Thymus (tissue), 11 donors: ENCODE data around the gene NCAPG2. TPM values are rescaled to one million over a fixed set of nuclear protein-coding genes. Genes with fewer than 3 reads are reported as not detected.
A peak's percentile ranks its signal among the peaks of the same experiment; 100 is the strongest.

Experiments used
- DNase-seq, 9 donors: peaks; one replicate each; pipeline ENCODE4 v3.0.0-alpha.2; 2013; ENCODE audit warnings: low spot score in 9 of 9, low read depth in 6 of 9, missing footprints in 1 of 9
- H3K27ac ChIP-seq, 2 donors: one replicate each; pipeline ENCODE4 v1.5.1; 2013; ENCODE audit warnings: control low read depth in 1 of 2, low read depth in 1 of 2, low read length in 1 of 2, mild to moderate bottlenecking in 1 of 2, moderate library complexity in 1 of 2
- H3K27me3 ChIP-seq, 2 donors: one replicate each; pipeline ENCODE4 v1.5.1; 2013; ENCODE audit warnings: low read length in 1 of 2; ENCODE audit not compliant: control insufficient read depth in 2 of 2, insufficient read depth in 1 of 2
- H3K36me3 ChIP-seq, 2 donors: one replicate each; pipeline ENCODE4 v1.5.1; 2013; ENCODE audit warnings: low read length in 1 of 2, mild to moderate bottlenecking in 1 of 2, moderate library complexity in 1 of 2; ENCODE audit not compliant: control insufficient read depth in 2 of 2, insufficient read depth in 2 of 2
- H3K4me1 ChIP-seq, 2 donors: one replicate each; pipeline ENCODE4 v1.5.1; 2013; ENCODE audit warnings: low read length in 2 of 2; ENCODE audit not compliant: control insufficient read depth in 2 of 2, insufficient read depth in 2 of 2
- H3K4me3 ChIP-seq, 2 donors: one replicate each; pipeline ENCODE4 v1.5.1; 2013; ENCODE audit warnings: low read length in 2 of 2, control low read depth in 1 of 2, mild to moderate bottlenecking in 1 of 2
- H3K9me3 ChIP-seq, 2 donors: one replicate each; pipeline ENCODE4 v1.5.1; 2013; ENCODE audit warnings: low read length in 1 of 2, mild to moderate bottlenecking in 1 of 2; ENCODE audit not compliant: control insufficient read depth in 2 of 2, insufficient read depth in 1 of 2
- WGBS: extraction: QIAGEN DNeasy Blood & Tissue Kit; methylation state at CpG from one replicate; pipeline ENCODE4 v1.1.7; 2013; 5-methylcytosine and 5-hydroxymethylcytosine counted together
- polyA plus RNA-seq: library from polyadenylated mRNA; stranded (reverse); fragments of 200-250 nt; gene quantifications from one replicate; pipeline ENCODE4 v1.2.3, GENCODE V29; 2013
- total RNA-seq: library from RNA; stranded (reverse); fragments of 120-200 nt; gene quantifications from one replicate; pipeline ENCODE4 v1.2.4, GENCODE V29; 2013
- donor health status: healthy.

NCAPG2 gene
- total and polyA plus RNA-seq, 2 donors, result 3.8 to 22.7 TPM

GRCh38 chr7:158601090-158601489 lies 103.5 kb downstream of the NCAPG2 start:
- peaks cover 2 to 4% of the 10 kb centered on the region in 2 donors for H3K36me3 ChIP-seq
- no peak for DNase-seq
- WGBS, result 95% methylated on average over 1 of the region's 1 CpG
- H3K4me3 ChIP-seq, result no peak overlapping the region
- peaks cover 0 to 6% of the 10 kb centered on the region in 2 donors for H3K9me3 ChIP-seq
- no peak overlapping the region for H3K27ac ChIP-seq
- H3K27me3 ChIP-seq, result no peaks in the 10 kb centered on the region
- H3K4me1 ChIP-seq, result no peaks in the 10 kb centered on the region

- 96% methylated on average over 4 of the region's 4 CpGs for WGBS
- Histone ChIP-seq H3K4me3 (no peak overlapping the region), H3K9me3 (peaks cover 0 to 9% of the 10 kb centered on the region in 2 donors), H3K36me3 (no peaks in the 10 kb centered on the region), H3K27me3 (no peaks in the 10 kb centered on the region), H3K27ac (no peak overlapping the region), H3K4me1 (no peaks in the 10 kb centered on the region)
- no peak for DNase-seq
These were observed 107.9 kb downstream of the NCAPG2 start for GRCh38 chr7:158596745-158597144.

- no peak for DNase-seq
- Histone ChIP-seq H3K4me3 (no peak overlapping the region), H3K27ac (no peak overlapping the region), H3K4me1 (no peaks in the 10 kb centered on the region), H3K27me3 (no peaks in the 10 kb centered on the region), H3K9me3 (peaks cover 0 to 9% of the 10 kb centered on the region in 2 donors), H3K36me3 (no peaks in the 10 kb centered on the region)
- WGBS, result 97% methylated on average over 4 of the region's 4 CpGs
These were observed 108.3 kb downstream of the NCAPG2 start for GRCh38 chr7:158596309-158596708.

GRCh38 chr7:158595068-158595467 lies 109.5 kb downstream of the NCAPG2 start:
- peaks cover 0 to 8% of the 10 kb centered on the region in 2 donors for H3K27me3 ChIP-seq
- 75% methylated on average over 3 of the region's 3 CpGs for WGBS
- no peak overlapping the region for H3K27ac ChIP-seq
- H3K4me1 ChIP-seq, result no peaks in the 10 kb centered on the region
- H3K9me3 ChIP-seq, result peaks cover 0 to 9% of the 10 kb centered on the region in 2 donors
- H3K4me3 ChIP-seq, result no peak overlapping the region
- H3K36me3 ChIP-seq, result no peaks in the 10 kb centered on the region
- peak in 6 of 9 donors; percentile 14 to 51 (median 35) for DNase-seq

GRCh38 chr7:158592541-158592940 lies 112.1 kb downstream of the NCAPG2 start:
- Histone ChIP-seq H3K4me3 (no peak overlapping the region), H3K4me1 (no peaks in the 10 kb centered on the region), H3K27ac (no peak overlapping the region), H3K27me3 (peaks cover 16 to 30% of the 10 kb centered on the region in 2 donors), H3K36me3 (no peaks in the 10 kb centered on the region), H3K9me3 (peaks cover 0 to 9% of the 10 kb centered on the region in 2 donors)
- no peak for DNase-seq
- WGBS, result 98% methylated on average over 1 of the region's 1 CpG

- no peak overlapping the region for H3K4me3 ChIP-seq
- peaks cover 0 to 9% of the 10 kb centered on the region in 2 donors for H3K9me3 ChIP-seq
- no peak for DNase-seq
- peaks cover 0 to 3% of the 10 kb centered on the region in 2 donors for H3K4me1 ChIP-seq
- no peaks in the 10 kb centered on the region for H3K36me3 ChIP-seq
- H3K27me3 ChIP-seq, result peaks cover 22 to 34% of the 10 kb centered on the region in 2 donors
- 93% methylated on average over 15 of the region's 15 CpGs for WGBS
- no peak overlapping the region for H3K27ac ChIP-seq
These were observed 112.7 kb downstream of the NCAPG2 start for GRCh38 chr7:158591944-158592343.

GRCh38 chr7:158590181-158590530 lies 114.4 kb downstream of the NCAPG2 start:
- peaks cover 2 to 3% of the 10 kb centered on the region in 2 donors for H3K4me1 ChIP-seq
- no peak overlapping the region for H3K4me3 ChIP-seq
- 92% methylated on average over 12 of the region's 12 CpGs for WGBS
- H3K27ac ChIP-seq, result no peak overlapping the region
- H3K9me3 ChIP-seq, result peaks cover 0 to 3% of the 10 kb centered on the region in 2 donors
- peaks cover 37 to 52% of the 10 kb centered on the region in 2 donors for H3K27me3 ChIP-seq
- DNase-seq, result no peak
- H3K36me3 ChIP-seq, result no peaks in the 10 kb centered on the region

GRCh38 chr7:158589653-158590052 lies 115.0 kb downstream of the NCAPG2 start:
- Histone ChIP-seq H3K9me3 (no peaks in the 10 kb centered on the region), H3K27me3 (peaks cover 37 to 57% of the 10 kb centered on the region in 2 donors), H3K27ac (no peak overlapping the region), H3K4me1 (peaks cover 2 to 3% of the 10 kb centered on the region in 2 donors), H3K4me3 (no peak overlapping the region), H3K36me3 (no peaks in the 10 kb centered on the region)
- 53% methylated on average over 1 of the region's 1 CpG for WGBS
- DNase-seq, result no peak

- no peaks in the 10 kb centered on the region for H3K36me3 ChIP-seq
- peaks cover 37 to 64% of the 10 kb centered on the region in 2 donors for H3K27me3 ChIP-seq
- no peak overlapping the region for H3K4me3 ChIP-seq
- 55% methylated on average over 16 of the region's 16 CpGs for WGBS
- no peak for DNase-seq
- peaks cover 2 to 3% of the 10 kb centered on the region in 2 donors for H3K4me1 ChIP-seq
- H3K27ac ChIP-seq, result no peak overlapping the region
- H3K9me3 ChIP-seq, result no peaks in the 10 kb centered on the region
These were observed 115.6 kb downstream of the NCAPG2 start for GRCh38 chr7:158588878-158589442.
